Activated B cell treated with CpG ODN at 0.5 μM for 24 hours (primary cell): Measurements from ENCODE around the gene GABRG3. TPM values are rescaled to one million over a fixed set of nuclear protein-coding genes. Genes with fewer than 3 reads are reported as not detected.

Source experiments
- ATAC-seq: fragments of 200-7000 bp; cut with Tn5 transposase; one replicate; pipeline ENCODE4 v1.10.0; 2021; ENCODE audit warnings: low read depth, mild to moderate bottlenecking, moderate library complexity
- CTCF ChIA-PET: fragments of 350-600 bp; sonication (Branson Sonifier 250); formaldehyde crosslinking; loops from one replicate; lab custom pipeline; 2021; ENCODE audit warnings: antibody characterized with exemption; lab: Charles Lee
- POLR2A ChIA-PET: fragments of 350-600 bp; sonication (Branson Sonifier 250); formaldehyde crosslinking; loops from one replicate; lab custom pipeline; 2021; ENCODE audit warnings: antibody characterized with exemption; lab: Charles Lee
- DNase-seq: peaks from one replicate; pipeline ENCODE4 v3.0.0; 2022
- H3K27ac Mint-ChIP-seq: one replicate; pipeline ENCODE4 v1.8.0; 2020; ENCODE audit warnings: mixed read lengths
- H3K27me3 Mint-ChIP-seq: one replicate; pipeline ENCODE4 v1.8.0; 2021; ENCODE audit warnings: mixed read lengths
- H3K36me3 Mint-ChIP-seq: one replicate; pipeline ENCODE4 v1.8.0; 2021; ENCODE audit warnings: low read depth, mixed read lengths
- H3K4me1 Mint-ChIP-seq: one replicate; pipeline ENCODE4 v1.8.0; 2021; ENCODE audit warnings: mixed read lengths
- H3K4me3 Mint-ChIP-seq: one replicate; pipeline ENCODE4 v1.8.0; 2020; ENCODE audit warnings: mild to moderate bottlenecking, mixed read lengths
- H3K9me3 Mint-ChIP-seq: one replicate; pipeline ENCODE4 v1.8.0; 2020; ENCODE audit warnings: mixed read lengths
- CTCF ChIP-seq: fragments of 200-600 bp; IDR thresholded peaks from one replicate; pipeline ENCODE4 v1.8.0; 2022; ENCODE audit warnings: antibody characterized with exemption, mild to moderate bottlenecking
- intact Hi-C: fragments of 100-400 bp; cut with micrococcal nuclease; formaldehyde crosslinking; loops from one replicate; pipeline ENCODE4 v1.15.1; 2024
- total RNA-seq: library from RNA; stranded (reverse); gene quantifications from 2 replicates; pipeline ENCODE4 v1.2.3, GENCODE V29; 2022

The GABRG3 gene
- total RNA-seq, 1 donor from 2014 or later, result not detected

DNA sequence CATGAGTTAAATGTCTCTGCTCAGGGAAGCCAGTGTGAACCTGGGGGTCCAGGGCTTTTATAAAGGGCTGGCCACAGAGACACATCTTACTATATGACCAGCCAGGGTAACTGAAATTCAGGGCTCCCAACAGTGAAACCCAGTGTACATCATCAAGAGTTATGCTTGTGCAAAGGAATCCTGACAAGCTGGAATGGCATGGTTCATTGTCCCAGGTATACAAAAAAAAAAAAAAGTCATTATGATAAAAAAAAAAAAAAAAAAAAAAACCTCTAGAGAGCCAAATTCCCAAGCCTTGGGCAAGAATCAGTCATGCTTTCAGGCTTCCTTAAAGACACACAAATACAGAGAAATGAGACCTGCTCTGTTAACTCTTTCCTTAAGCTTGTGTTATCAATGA, 452.0 kb downstream of the GABRG3 start:
- ChIA-PET CTCF (no interaction called here), POLR2A (no interaction called here)
- Mint-ChIP-seq H3K36me3 (no peaks in the 10 kb centered on the region), H3K9me3 (peaks cover 6% of the 10 kb centered on the region), H3K27ac (no peak overlapping the region), H3K27me3 (no peaks in the 10 kb centered on the region), H3K4me1 (no peaks in the 10 kb centered on the region), H3K4me3 (no peak overlapping the region)
- no peak for TF ChIP-seq CTCF
- no peak for ATAC-seq
- intact Hi-C loops, result no loop called here
- DNase-seq, result no peak

GRCh38 chr15:27426805-27427204, 455.8 kb downstream of the GABRG3 start:
- Mint-ChIP-seq H3K27me3 (no peaks in the 10 kb centered on the region), H3K9me3 (peaks cover 6% of the 10 kb centered on the region), H3K4me3 (no peak overlapping the region), H3K36me3 (no peaks in the 10 kb centered on the region), H3K27ac (no peak overlapping the region), H3K4me1 (no peaks in the 10 kb centered on the region)
- ATAC-seq (no peak), DNase-seq (no peak)
- TF ChIP-seq CTCF, result no peak
- POLR2A ChIA-PET, result no interaction called here
- CTCF ChIA-PET, result no interaction called here
- intact Hi-C loops, result no loop called here

- CTCF ChIA-PET, result no interaction called here
- H3K27ac Mint-ChIP-seq, result no peak overlapping the region
These were observed 456.3 kb downstream of the GABRG3 start for GRCh38 chr15:27427276-27427675.

DNA sequence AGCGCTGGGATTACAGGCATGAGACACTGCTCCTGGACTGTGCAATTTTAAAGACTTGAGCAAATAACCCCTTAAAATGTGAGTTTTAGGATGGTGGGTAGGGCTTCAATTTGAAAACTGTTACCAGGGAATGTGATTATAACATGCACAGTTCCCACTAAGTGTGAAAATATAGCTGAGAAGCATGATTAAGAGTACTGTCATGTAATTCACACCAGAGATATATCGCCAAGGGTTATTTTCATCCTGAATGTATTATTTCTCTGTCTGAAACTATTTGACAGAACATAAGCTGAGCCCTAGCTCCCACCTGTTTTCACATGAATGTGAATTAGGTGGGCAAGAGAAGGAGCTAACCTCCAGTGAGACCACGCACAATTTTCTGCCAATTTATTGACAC, 457.2 kb downstream of the GABRG3 start:
- H3K27me3 Mint-ChIP-seq, result no peaks in the 10 kb centered on the region
- no peaks in the 10 kb centered on the region for H3K36me3 Mint-ChIP-seq
- peaks cover 11% of the 10 kb centered on the region for H3K9me3 Mint-ChIP-seq
- intact Hi-C loops, result no loop called here
- ChIA-PET POLR2A (no interaction called here), CTCF (no interaction called here)
- ATAC-seq (no peak), DNase-seq (no peak)
- no peak overlapping the region for H3K4me3 Mint-ChIP-seq
- TF ChIP-seq CTCF, result no peak
- H3K27ac Mint-ChIP-seq, result no peak overlapping the region
- H3K4me1 Mint-ChIP-seq, result no peaks in the 10 kb centered on the region

More at GRCh38 chr15:27427276-27427675, 456.3 kb downstream of the GABRG3 start:
- H3K36me3 Mint-ChIP-seq, result no peaks in the 10 kb centered on the region
- intact Hi-C loops, result no loop called here
- TF ChIP-seq CTCF, result no peak
- DNase-seq, result no peak
- no peaks in the 10 kb centered on the region for H3K4me1 Mint-ChIP-seq
- peaks cover 6% of the 10 kb centered on the region for H3K9me3 Mint-ChIP-seq
- ATAC-seq, result no peak
- H3K4me3 Mint-ChIP-seq, result no peak overlapping the region
- POLR2A ChIA-PET, result no interaction called here
- no peaks in the 10 kb centered on the region for H3K27me3 Mint-ChIP-seq

DNA sequence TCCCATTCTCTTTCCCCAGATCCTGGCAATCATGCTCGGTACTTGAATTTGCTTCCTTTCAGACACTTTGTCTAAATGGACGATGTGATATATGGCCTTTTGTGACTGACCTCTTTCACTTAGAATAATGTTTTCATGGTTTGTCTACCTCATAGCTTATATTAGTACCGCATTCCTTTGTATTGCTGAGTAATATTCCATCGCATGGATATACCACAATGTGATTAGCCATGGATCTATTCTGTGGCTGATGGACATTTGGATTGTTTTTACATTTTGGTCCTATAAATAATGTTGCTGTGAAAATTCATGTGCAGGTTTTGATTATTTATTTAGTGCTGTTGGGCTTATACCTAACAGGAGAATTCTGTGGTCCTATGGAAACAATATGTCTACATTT, 458.6 kb downstream of the GABRG3 start:
- intact Hi-C loops, result no loop called here
- Mint-ChIP-seq H3K27ac (no peak overlapping the region), H3K9me3 (peaks cover 14% of the 10 kb centered on the region), H3K4me3 (no peak overlapping the region), H3K27me3 (no peaks in the 10 kb centered on the region), H3K36me3 (no peaks in the 10 kb centered on the region), H3K4me1 (no peaks in the 10 kb centered on the region)
- ChIA-PET POLR2A (no interaction called here), CTCF (no interaction called here)
- ATAC-seq (no peak), DNase-seq (no peak)
- no peak for TF ChIP-seq CTCF
